Astrocyte (in vitro differentiated cells and primary cell): Measurements from ENCODE around the gene FILIP1L.

Source experiments
- CTCF ChIP-seq: IDR thresholded peaks from 2 replicates; pipeline ENCODE4 v1.5.1; 2011; ENCODE audit warnings: low read depth, mild to moderate bottlenecking, inconsistent platforms, low read length, moderate library complexity; ENCODE audit not compliant: insufficient read depth
- EZH2 ChIP-seq: IDR thresholded peaks from 2 replicates; pipeline ENCODE4 v1.6.1; 2012; ENCODE audit warnings: mild to moderate bottlenecking, low read length, inconsistent platforms; ENCODE audit not compliant: insufficient read depth

GRCh38 chr3:100045696-100046095 is 68.6 kb downstream of the FILIP1L start:
- no peak for TF ChIP-seq CTCF
- TF ChIP-seq EZH2, result no peak
